HG02970 (cell line): ENCODE measurements around the gene CXCL14.

ENCODE experiments used
- ATAC-seq: cut with Tn5 transposase; IDR thresholded peaks from one replicate; pipeline ENCODE4 v1.9.1; 2021; ENCODE audit warnings: mild to moderate bottlenecking, moderate library complexity, moderate number of reproducible peaks; ENCODE audit not compliant: unreplicated experiment, low FRiP score

The CXCL14 gene

DNA sequence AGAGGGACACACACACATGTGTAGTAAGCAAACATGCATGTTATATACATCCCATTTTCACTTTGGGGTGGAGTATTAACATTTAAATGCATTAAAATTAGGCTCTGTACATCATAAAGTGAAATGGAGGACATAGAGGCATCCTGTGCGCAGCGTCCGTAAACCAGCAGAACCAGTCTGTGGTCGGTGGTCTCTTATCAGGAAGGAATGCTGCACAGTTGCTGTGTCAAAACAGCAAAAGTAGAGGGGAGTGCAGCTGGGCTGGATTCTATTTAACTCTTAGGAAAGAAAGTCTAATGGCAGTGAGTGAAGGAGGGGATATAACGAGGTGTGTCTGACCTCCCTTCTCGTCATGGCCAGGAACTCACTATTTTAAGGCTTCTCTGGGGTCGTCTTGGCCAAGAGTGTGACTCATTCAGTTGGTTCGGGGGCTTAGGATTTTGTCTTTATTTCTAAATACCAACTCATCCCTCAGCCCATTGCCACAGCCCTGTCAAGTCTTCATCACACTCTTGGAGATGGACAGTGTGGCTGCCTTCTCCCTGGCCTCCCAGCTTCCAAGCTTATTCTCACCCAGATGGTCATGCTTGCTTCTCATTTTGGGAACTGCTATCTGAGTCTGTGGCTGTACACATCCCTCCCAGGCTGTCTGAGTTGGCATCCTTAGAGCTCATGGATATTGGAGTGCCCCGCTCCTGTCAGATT is 20.1 kb upstream of the CXCL14 start:
- ATAC-seq, result no peak

DNA sequence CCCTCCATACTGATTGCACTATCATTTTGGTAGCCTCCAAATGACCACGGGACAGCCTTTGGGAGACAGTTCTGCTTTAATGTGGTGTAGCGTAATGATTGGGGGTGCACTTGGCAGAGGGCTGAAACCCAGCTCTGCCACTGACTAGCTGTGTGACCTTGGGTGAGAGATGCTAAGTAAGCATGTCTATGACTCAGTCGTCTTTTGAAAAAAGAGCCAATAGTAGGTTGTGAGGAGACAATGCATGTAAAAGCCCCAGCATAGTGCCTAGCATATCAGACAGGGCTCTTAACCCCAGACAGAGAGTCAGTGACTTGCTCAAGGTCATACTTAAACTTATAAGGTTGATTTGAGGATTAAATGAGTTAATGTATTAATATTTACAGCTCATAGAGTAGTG is 18.0 kb upstream of the CXCL14 start:
- no peak for ATAC-seq

DNA sequence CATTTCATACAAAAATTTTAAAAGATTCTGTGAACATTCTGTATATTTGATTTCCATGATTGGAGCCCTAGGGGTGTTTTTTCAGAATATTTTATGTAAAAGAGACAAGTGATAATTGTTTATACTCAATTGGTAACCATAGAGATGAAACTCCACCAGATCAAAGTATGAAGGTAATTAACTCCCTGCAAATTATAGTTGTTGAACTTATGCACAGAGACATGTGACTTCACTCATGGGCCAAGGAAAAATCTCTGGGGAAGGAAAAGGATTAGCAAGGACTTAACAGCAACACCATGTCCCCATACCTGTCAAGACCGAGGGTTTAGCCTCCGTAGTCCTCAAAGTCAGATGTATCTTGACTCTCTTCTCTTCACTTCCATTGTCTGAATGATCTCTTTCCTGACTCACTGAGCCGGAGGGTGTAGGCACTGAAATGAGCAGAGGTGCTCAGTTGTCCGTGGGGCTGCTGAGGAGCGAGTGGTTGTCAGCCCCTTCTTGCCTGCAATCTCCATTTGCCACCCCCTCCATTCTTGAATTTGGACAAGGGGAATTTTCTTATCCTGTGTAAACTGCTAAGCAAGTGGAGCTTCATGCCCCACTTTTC is 17.5 kb upstream of the CXCL14 start:
- ATAC-seq, result no peak

DNA sequence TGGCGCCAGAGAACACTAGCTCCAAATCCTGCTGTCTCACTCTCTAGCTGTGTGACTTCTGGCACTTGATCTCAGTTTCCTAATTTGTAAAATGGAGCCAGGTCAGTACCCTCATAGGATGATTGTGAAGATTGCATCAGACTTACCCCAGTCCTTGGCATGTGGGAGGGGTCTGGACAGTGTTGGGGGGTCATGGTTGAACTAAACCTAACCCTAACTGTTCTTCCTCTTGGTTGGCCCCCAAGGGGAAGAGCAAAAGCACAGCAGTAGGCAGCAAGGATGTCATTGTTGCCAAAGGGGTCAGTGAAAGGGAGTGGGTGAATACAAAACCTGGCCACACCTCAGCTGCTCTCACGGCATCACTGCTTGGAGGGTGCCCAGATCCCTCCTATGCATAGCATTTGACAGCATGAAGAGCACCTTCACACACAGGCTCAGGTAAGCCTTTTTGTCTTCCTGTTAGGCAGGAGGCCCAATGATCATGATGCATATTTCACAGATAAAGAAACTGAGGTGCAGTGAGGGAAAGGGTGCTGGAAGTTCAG is 15.7 kb upstream of the CXCL14 start:
- no peak for ATAC-seq

DNA sequence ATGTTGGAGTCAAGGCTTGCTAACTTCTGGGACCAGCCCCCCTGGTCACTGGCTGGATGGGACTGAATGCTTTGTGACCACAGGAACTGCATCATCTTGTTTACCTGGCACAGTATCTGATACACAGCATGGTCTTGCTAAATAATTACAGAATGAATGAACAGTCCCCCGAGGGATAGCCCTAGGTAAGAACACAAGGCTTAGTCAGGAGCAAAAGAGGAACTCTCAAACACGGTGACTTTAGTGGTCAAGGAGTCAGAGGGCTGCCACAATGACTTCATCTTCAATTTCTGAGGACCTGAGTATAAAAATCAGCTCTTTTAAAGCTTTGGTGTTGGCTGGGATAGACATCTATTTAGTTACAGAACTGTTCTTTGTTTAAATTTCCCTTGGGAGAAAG is 15.1 kb upstream of the CXCL14 start:
- no peak for ATAC-seq

DNA sequence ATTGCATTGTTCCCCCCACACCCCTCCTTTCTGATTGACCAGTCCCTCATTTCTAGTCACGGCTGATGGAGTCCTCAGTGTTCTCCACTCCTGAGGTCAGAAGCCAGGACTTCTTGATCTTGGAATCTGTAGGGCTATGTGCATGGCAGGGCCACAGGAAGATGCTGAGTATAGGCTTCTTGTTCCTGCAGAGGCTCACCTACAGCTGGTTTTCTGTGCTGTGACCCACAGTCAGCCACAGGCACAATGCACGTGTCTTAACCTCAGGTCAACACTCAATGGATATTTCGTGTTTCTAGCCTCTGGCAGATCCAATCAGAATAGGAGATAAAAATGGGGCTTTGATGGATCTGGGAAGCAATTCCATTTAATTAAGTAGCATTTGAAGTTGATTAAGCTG is 14.3 kb upstream of the CXCL14 start:
- no peak for ATAC-seq

DNA sequence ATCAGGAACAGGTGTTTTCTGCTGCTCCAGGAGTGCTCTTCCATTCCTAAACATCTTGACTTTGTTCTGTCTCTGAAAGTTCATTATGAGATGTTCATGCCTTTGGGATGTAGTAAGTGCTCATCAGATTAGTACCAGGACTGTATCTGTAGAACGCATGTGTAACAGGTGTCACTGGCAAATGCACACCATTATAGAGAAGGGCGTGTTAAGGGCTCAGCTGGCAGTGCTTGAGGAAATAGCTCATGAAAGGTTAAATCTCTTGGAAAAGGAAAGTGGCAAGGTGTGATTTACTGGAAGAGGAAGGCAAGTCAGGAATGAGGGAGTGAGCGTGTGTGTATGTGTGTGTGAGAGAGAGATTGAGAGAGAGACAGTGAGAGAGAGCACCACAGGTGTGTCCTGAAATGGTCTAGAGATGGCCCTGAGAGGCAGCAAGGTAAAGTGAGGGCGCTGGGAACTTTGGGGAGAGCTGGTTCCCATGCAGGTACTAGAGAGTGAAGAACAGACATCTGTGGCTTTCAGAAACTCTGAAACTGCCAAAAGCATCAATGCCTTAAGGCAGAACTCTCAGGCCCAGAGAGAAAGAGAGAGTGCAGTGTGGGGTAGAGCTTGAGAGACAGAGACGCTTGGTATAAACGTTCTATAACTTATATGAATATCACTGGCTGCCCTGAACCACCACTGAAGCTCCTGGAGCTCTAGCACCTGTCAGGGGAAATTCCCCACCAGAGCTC is 13.7 kb upstream of the CXCL14 start:
- no peak for ATAC-seq

DNA sequence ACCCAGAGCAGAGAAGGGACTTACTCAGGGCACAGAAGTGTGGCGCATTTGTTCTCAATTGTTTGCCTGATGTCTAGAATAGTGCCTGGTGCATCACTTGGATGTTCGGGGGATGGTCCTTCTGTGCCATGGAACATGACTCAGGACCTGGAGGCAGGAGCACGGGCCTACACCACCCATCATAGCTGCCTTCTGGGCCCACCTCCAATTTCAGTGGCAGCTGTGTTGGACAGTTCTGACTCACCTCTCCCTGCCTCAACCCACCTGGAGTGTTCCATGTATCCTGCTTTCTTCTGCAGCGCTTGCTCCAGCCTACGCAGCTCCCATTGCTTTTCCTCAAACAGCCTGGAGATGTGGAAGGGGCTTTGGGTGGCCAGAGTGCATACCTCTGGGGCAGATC is 12.5 kb upstream of the CXCL14 start:
- no peak for ATAC-seq

DNA sequence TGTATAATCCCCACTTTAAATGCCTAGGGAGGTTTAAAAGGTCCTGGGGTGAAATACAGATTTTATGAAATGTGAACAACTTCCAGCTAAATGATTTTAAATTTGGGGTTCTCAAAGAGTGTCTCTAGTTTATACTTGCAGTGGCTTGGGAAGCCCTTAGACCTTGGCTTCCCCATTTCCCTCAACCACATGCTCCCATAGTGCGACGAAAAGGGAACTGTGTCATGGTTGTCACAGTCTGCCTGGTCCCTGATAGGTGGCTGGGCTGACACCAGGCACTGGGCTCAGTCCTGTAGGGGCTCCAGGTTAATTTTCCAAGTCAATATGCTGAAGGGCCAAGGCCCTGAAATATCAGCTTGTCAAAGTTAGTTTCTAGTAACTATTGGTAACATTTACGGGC is 10.4 kb upstream of the CXCL14 start:
- no peak for ATAC-seq

DNA sequence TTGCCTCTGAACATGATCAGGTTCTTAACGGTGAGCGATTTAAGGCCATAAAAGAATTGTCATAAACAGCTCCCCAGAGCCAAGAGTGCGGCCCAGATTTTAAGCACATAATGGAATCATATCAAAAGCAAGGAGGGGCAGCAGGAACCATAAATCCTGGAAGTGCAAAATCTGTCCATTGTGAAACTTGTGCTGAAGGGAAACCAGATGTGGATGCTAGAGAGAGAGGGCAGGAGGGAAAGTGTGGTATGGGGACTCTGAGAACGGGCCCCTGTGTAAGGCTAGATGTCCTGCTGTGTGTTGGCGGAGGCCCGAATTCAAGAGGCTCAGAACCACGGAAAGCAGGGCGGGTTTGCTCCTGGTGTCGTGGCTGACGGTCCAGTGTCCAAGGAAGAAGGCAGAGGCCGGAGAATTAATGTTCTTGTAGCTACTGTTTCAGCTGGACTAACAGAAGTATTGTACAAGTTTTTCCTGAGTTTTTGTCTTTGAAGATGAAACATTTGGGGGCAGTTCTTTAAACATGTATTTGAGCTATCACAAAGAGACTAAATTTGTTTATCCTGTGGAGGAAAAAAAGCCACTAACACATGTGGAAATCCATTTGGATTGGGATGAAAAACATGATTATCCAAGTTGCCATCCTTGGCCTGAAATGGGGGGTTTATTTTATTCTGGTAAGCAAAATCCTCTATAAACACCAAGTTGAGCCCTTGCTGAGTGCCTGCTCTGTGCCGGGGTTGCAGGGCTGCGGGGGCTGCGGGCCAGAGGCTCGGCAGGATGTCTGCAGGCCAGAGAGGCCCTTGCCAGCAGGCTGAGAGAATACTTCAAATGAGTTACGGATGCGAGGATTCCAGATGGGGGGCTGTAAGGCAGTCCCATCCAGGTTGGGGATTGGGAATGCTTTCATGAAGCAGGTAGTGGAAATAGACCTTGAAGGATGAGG is 9.2 kb upstream of the CXCL14 start:
- no peak for ATAC-seq

DNA sequence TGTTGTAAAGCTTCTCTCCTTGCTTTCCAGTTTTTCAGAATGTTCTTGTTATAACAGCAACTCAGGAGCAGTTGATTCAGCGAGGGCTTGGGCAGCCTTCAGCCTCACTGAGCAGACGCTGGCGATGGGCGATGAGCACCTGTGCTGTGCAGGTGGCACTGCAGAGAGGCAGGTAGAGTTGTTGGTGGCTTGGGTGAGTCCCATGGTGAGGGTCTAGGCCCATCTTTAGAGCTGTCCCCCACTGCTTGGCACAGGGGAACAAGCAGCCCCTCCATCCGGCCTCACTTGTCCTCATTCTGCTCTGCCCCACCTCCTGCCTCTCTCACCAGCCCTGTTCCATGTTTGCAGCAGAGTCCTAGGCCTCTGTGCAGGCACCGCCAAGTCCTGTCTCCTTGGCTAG is 6.1 kb upstream of the CXCL14 start:
- no peak for ATAC-seq

DNA sequence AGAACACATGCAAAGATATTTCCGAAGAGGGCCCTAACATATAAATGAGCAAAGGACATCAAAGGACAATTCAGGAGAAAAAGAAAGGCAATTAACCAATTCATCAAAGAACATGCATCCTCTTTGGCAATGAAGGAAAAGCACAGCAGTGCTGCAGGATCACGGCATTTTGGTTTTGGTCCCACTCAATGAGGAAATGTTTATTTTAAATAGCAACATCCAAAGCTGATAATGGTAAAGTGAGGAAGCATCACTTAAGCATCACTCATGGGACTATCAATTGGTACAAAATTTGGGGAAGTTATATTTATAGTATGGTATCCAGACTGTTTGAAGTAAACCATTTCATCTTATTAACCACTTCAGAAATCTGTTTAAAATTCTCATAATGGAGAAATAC is 5.5 kb upstream of the CXCL14 start:
- ATAC-seq, result no peak

DNA sequence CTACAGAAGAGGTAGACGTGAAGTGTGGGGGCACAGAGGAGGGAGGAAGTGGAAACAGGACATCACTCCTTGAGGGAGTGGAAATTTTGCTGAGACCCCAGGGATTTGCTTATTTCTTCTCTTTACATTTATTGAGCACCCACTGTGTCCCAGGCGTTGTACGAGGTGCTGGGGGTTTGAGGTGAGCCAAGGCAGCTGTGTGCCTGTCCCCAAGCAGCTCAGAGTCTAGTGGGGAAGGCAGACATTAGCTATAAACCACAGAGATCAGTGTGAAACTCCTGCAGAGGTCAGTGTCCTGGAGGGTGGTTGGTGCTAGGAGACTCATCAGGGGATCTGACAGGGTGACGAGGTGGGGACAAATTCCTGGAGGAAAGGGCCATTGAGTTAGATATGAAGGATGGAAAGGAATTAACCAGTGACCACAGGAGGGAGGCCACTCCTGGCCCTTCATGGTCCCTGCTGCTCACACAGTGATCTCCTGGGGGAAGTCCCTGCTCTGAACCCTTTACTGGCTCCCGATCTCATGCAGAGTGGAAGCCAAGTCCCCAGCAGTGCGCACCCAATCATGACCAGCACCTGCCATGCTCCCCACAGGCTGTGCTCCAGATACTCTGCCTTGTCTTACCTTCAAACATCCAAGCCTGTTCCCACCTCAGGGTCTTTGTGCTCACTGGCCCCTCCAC is 3.4 kb upstream of the CXCL14 start:
- no peak for ATAC-seq

DNA sequence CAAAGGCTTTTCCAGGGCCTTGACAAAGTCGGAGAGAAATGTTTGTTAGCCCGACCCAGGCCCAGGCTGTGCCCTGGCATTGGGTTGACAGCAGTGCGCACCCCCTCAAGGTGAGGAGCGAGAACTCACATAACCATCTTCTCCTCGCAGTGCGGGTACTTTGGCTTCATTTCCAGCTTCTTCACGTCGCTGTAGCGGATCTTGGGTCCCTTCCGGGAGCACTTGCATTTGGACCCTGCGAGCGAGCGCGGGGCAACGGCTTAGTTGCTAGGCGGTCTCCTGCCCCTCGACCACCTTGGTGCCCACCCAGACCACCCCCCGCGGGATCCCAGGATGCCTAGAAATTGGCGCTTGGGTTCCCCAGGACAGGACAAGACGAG is 496 bp downstream of the CXCL14 start:
- ATAC-seq, result no peak

DNA sequence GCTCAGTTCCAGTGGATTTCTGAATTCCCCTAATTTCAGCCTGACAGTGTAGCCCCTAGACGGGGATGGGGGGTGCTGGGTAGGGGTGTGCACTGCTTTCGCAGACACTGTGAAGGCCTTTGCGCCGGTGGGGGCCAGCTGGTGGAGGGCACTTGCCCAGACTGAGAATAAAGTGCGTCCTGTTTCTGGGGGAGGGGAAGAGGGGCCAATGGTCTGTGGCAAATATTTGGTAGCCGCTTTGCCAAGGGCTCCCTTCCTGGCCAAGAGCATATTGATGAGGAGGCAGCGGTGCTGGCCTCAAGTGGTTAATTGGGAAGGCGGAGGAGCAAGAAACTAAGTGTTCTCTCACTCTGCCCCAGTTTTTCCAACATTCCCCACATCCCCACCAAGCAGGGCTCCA is 1.4 kb downstream of the CXCL14 start:
- no peak for ATAC-seq

DNA sequence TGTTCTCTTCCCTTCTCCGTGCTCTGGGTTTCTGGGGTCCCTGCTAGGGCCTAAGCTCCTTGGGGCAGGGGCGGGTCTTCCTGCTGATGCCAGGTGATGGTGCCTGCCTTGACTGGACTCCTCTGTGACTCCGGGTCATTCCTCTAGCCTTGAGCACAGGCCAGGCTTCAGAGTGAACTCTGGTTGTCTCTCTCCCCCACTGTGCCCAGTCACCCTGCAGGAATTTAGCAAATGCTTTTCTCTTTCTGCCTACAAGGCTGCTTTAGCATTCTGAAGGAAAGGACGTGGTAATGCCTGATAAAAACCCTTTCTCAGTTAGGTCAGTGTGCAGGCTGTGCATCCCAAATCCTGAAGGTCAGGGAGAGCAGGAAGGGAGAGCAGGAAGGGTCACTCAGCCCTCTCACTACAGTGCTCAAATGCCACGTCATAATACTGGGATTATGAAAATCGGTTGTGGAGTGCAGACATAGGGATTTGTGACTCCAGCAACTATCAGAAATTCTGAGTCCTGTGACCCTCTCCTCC is 2.7 kb downstream of the CXCL14 start:
- no peak for ATAC-seq

DNA sequence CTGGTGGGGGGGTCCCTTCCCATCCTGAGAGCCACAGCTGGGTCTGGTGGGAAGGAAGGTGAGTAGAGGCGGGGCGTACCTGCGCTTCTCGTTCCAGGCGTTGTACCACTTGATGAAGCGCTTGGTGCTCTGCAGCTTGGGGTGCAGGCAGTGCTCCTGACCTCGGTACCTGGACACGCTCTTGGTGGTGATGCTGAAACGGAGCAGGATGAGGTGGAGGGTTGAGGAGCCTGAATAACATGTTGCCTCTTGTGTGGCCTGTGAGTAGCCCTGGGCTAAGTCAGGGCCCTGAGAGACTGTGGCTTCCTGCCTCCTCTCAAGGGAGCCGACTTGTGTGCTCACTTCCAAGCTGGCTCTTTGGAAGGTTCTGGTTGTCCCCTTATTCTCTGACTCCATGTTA is 4.3 kb downstream of the CXCL14 start:
- ATAC-seq, result no peak

DNA sequence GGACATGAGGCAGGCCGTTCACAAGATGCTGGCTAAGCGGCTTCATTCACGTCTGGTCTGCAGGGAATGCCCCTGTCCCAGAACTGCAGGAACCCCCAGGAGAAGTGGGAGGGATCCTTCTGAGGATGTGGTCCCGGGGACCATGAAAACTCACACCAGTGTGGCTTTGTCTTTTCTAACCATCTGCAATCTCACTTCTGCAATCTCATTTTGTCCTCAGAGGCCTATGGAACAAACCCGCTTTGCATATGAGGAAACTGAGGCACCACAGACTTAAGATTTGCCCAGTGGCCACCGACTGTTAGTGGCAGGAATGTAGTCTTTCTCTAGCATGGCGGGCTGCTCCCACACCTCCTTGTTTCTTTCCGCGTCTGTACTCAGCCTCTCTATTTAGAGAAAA is 6.9 kb downstream of the CXCL14 start:
- ATAC-seq, result no peak

DNA sequence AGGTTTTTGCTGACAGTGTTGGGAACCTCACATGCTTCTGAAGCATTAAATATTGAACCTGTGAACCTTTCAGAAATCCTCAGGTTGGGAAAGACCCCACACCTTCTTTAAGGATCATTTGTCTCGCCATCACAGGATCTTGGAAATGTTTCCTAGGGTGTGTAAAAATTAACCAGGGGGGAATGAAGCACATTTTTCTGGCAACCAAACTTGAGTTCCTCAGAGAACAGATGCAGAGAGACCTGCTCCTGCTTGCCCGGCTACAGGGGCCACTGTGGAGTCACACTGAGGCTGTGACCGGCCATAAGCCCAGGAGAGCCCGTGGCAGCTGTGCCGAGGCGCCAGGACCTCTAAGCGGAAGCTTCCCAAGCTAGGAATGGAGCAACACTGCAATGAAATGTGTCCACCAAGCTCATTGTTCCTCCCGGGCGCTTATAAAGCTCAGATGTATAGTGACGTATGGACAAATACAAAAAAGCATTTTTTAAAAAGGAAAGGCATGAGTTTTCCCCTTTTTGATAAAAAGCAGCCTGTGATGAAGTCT is 7.7 kb downstream of the CXCL14 start:
- ATAC-seq, result no peak

DNA sequence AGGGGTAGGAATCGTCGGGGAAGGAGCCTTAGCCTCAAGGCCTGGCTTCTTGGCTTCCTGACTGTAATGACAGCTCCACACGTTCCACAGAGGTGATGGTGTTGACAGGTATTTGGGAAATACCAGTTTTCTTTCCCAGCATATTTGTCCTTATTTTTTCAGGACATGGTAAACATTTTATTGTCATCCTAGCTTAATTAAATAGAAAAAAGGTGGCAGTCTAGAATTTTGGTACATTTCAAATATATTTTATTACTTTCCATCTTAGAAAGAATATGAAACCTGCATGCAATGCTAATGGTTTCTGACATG is 8.4 kb downstream of the CXCL14 start:
- no peak for ATAC-seq
